ENCODE measurements around the gene CEP41. TPM values are rescaled to one million over a fixed set of nuclear protein-coding genes. Genes with fewer than 3 reads are reported as not detected.

The CEP41 gene
- polyA plus RNA-seq, 2 donors, result 2.3 to 2.5 TPM

- Histone ChIP-seq H3K4me3 (ENCODE audit: low read depth in 1 of 2, low read length in 2 of 2) (no peak overlapping the region), H3K27me3 (ENCODE audit: control insufficient read depth in 1 of 2, insufficient read depth in 2 of 2, low read length in 2 of 2) (no peaks in the 10 kb centered on the region), H3K4me1 (ENCODE audit: control insufficient read depth in 2 of 2, insufficient read depth in 2 of 2, low read length in 1 of 2) (peaks cover 0 to 4% of the 10 kb centered on the region in 2 donors), H3K27ac (ENCODE audit: low read depth in 2 of 2, low read length in 1 of 2) (no peak overlapping the region), H3K36me3 (ENCODE audit: control insufficient read depth in 2 of 2, insufficient read depth in 2 of 2, low read length in 1 of 2) (no peaks in the 10 kb centered on the region), H3K9me3 (ENCODE audit: control insufficient read depth in 2 of 2, insufficient read depth in 1 of 2, low read depth in 1 of 2, low read length in 1 of 2) (peaks cover 0 to 3% of the 10 kb centered on the region in 2 donors)
- 72 to 84% methylated on average over 1 of the region's 1 CpG for WGBS, 2 donors
Measured at GRCh38 chr7:130481898-130482297, 41.1 kb upstream of the CEP41 start.

- 84 to 93% methylated on average over 1 of the region's 1 CpG for WGBS, 2 donors
- H3K4me1 ChIP-seq (ENCODE audit: control insufficient read depth in 2 of 2, insufficient read depth in 2 of 2, low read length in 1 of 2), result no peaks in the 10 kb centered on the region
Measured at GRCh38 chr7:130479716-130480400, 39.0 kb upstream of the CEP41 start.

GRCh38 chr7:130478991-130479390 is 38.2 kb upstream of the CEP41 start:
- H3K27me3 ChIP-seq (ENCODE audit: control insufficient read depth in 1 of 2, insufficient read depth in 2 of 2, low read length in 2 of 2), result no peaks in the 10 kb centered on the region
- H3K9me3 ChIP-seq (ENCODE audit: control insufficient read depth in 2 of 2, insufficient read depth in 1 of 2, low read depth in 1 of 2, low read length in 1 of 2), result peaks cover 0 to 3% of the 10 kb centered on the region in 2 donors
- no peak overlapping the region for H3K4me3 ChIP-seq (ENCODE audit: low read depth in 1 of 2, low read length in 2 of 2)
- no peak overlapping the region for H3K27ac ChIP-seq (ENCODE audit: low read depth in 2 of 2, low read length in 1 of 2)
- 71 to 78% methylated on average over 3 of the region's 3 CpGs for WGBS, 2 donors
- no peaks in the 10 kb centered on the region for H3K36me3 ChIP-seq (ENCODE audit: control insufficient read depth in 2 of 2, insufficient read depth in 2 of 2, low read length in 1 of 2)
- H3K4me1 ChIP-seq (ENCODE audit: control insufficient read depth in 2 of 2, insufficient read depth in 2 of 2, low read length in 1 of 2), result no peaks in the 10 kb centered on the region

More at GRCh38 chr7:130479716-130480400, 39.0 kb upstream of the CEP41 start:
- Histone ChIP-seq H3K9me3 (ENCODE audit: control insufficient read depth in 2 of 2, insufficient read depth in 1 of 2, low read depth in 1 of 2, low read length in 1 of 2) (peaks cover 0 to 3% of the 10 kb centered on the region in 2 donors), H3K27me3 (ENCODE audit: control insufficient read depth in 1 of 2, insufficient read depth in 2 of 2, low read length in 2 of 2) (no peaks in the 10 kb centered on the region), H3K4me3 (ENCODE audit: low read depth in 1 of 2, low read length in 2 of 2) (no peak overlapping the region), H3K36me3 (ENCODE audit: control insufficient read depth in 2 of 2, insufficient read depth in 2 of 2, low read length in 1 of 2) (no peaks in the 10 kb centered on the region), H3K27ac (ENCODE audit: low read depth in 2 of 2, low read length in 1 of 2) (no peak overlapping the region)

GRCh38 chr7:130476297-130477150 is 35.7 kb upstream of the CEP41 start:
- Histone ChIP-seq H3K36me3 (ENCODE audit: control insufficient read depth in 2 of 2, insufficient read depth in 2 of 2, low read length in 1 of 2) (no peaks in the 10 kb centered on the region), H3K9me3 (ENCODE audit: control insufficient read depth in 2 of 2, insufficient read depth in 1 of 2, low read depth in 1 of 2, low read length in 1 of 2) (no peaks in the 10 kb centered on the region), H3K4me1 (ENCODE audit: control insufficient read depth in 2 of 2, insufficient read depth in 2 of 2, low read length in 1 of 2) (no peaks in the 10 kb centered on the region), H3K4me3 (ENCODE audit: low read depth in 1 of 2, low read length in 2 of 2) (no peak overlapping the region), H3K27ac (ENCODE audit: low read depth in 2 of 2, low read length in 1 of 2) (no peak overlapping the region), H3K27me3 (ENCODE audit: control insufficient read depth in 1 of 2, insufficient read depth in 2 of 2, low read length in 2 of 2) (no peaks in the 10 kb centered on the region)
- 70 to 71% methylated on average over 9 of the region's 9 CpGs for WGBS, 2 donors

- 72 to 74% methylated on average over 7 of the region's 7 CpGs for WGBS, 2 donors
- Histone ChIP-seq H3K4me3 (ENCODE audit: low read depth in 1 of 2, low read length in 2 of 2) (no peak overlapping the region), H3K9me3 (ENCODE audit: control insufficient read depth in 2 of 2, insufficient read depth in 1 of 2, low read depth in 1 of 2, low read length in 1 of 2) (no peaks in the 10 kb centered on the region), H3K27me3 (ENCODE audit: control insufficient read depth in 1 of 2, insufficient read depth in 2 of 2, low read length in 2 of 2) (no peaks in the 10 kb centered on the region), H3K4me1 (ENCODE audit: control insufficient read depth in 2 of 2, insufficient read depth in 2 of 2, low read length in 1 of 2) (no peaks in the 10 kb centered on the region), H3K27ac (ENCODE audit: low read depth in 2 of 2, low read length in 1 of 2) (no peak overlapping the region), H3K36me3 (ENCODE audit: control insufficient read depth in 2 of 2, insufficient read depth in 2 of 2, low read length in 1 of 2) (no peaks in the 10 kb centered on the region)
Measured at GRCh38 chr7:130475776-130476175, 35.0 kb upstream of the CEP41 start.

GRCh38 chr7:130473876-130474275 is 33.1 kb upstream of the CEP41 start:
- H3K4me3 ChIP-seq (ENCODE audit: low read depth in 1 of 2, low read length in 2 of 2), result no peak overlapping the region
- H3K27me3 ChIP-seq (ENCODE audit: control insufficient read depth in 1 of 2, insufficient read depth in 2 of 2, low read length in 2 of 2), result no peaks in the 10 kb centered on the region
- H3K36me3 ChIP-seq (ENCODE audit: control insufficient read depth in 2 of 2, insufficient read depth in 2 of 2, low read length in 1 of 2), result no peaks in the 10 kb centered on the region
- WGBS, 2 donors, result 88 to 92% methylated on average over 4 of the region's 4 CpGs
- no peak overlapping the region for H3K27ac ChIP-seq (ENCODE audit: low read depth in 2 of 2, low read length in 1 of 2)
- H3K4me1 ChIP-seq (ENCODE audit: control insufficient read depth in 2 of 2, insufficient read depth in 2 of 2, low read length in 1 of 2), result no peaks in the 10 kb centered on the region
- no peaks in the 10 kb centered on the region for H3K9me3 ChIP-seq (ENCODE audit: control insufficient read depth in 2 of 2, insufficient read depth in 1 of 2, low read depth in 1 of 2, low read length in 1 of 2)

GRCh38 chr7:130473289-130473688 is 32.5 kb upstream of the CEP41 start:
- Histone ChIP-seq H3K27ac (ENCODE audit: low read depth in 2 of 2, low read length in 1 of 2) (no peak overlapping the region), H3K27me3 (ENCODE audit: control insufficient read depth in 1 of 2, insufficient read depth in 2 of 2, low read length in 2 of 2) (no peaks in the 10 kb centered on the region), H3K4me1 (ENCODE audit: control insufficient read depth in 2 of 2, insufficient read depth in 2 of 2, low read length in 1 of 2) (no peaks in the 10 kb centered on the region), H3K36me3 (ENCODE audit: control insufficient read depth in 2 of 2, insufficient read depth in 2 of 2, low read length in 1 of 2) (no peaks in the 10 kb centered on the region), H3K9me3 (ENCODE audit: control insufficient read depth in 2 of 2, insufficient read depth in 1 of 2, low read depth in 1 of 2, low read length in 1 of 2) (no peaks in the 10 kb centered on the region), H3K4me3 (ENCODE audit: low read depth in 1 of 2, low read length in 2 of 2) (no peak overlapping the region)

GRCh38 chr7:130471974-130472373 is 31.2 kb upstream of the CEP41 start:
- Histone ChIP-seq H3K27ac (ENCODE audit: low read depth in 2 of 2, low read length in 1 of 2) (no peak overlapping the region), H3K4me1 (ENCODE audit: control insufficient read depth in 2 of 2, insufficient read depth in 2 of 2, low read length in 1 of 2) (no peaks in the 10 kb centered on the region), H3K4me3 (ENCODE audit: low read depth in 1 of 2, low read length in 2 of 2) (no peak overlapping the region), H3K27me3 (ENCODE audit: control insufficient read depth in 1 of 2, insufficient read depth in 2 of 2, low read length in 2 of 2) (no peaks in the 10 kb centered on the region), H3K9me3 (ENCODE audit: control insufficient read depth in 2 of 2, insufficient read depth in 1 of 2, low read depth in 1 of 2, low read length in 1 of 2) (no peaks in the 10 kb centered on the region), H3K36me3 (ENCODE audit: control insufficient read depth in 2 of 2, insufficient read depth in 2 of 2, low read length in 1 of 2) (no peaks in the 10 kb centered on the region)
- 85 to 86% methylated on average over 2 of the region's 2 CpGs for WGBS, 2 donors

GRCh38 chr7:130468612-130469011 is 27.8 kb upstream of the CEP41 start:
- no peaks in the 10 kb centered on the region for H3K9me3 ChIP-seq (ENCODE audit: control insufficient read depth in 2 of 2, insufficient read depth in 1 of 2, low read depth in 1 of 2, low read length in 1 of 2)
- WGBS, 2 donors, result 82 to 98% methylated on average over 1 of the region's 1 CpG
- no peaks in the 10 kb centered on the region for H3K27me3 ChIP-seq (ENCODE audit: control insufficient read depth in 1 of 2, insufficient read depth in 2 of 2, low read length in 2 of 2)
- no peaks in the 10 kb centered on the region for H3K4me1 ChIP-seq (ENCODE audit: control insufficient read depth in 2 of 2, insufficient read depth in 2 of 2, low read length in 1 of 2)
- H3K27ac ChIP-seq (ENCODE audit: low read depth in 2 of 2, low read length in 1 of 2), result no peak overlapping the region
- no peaks in the 10 kb centered on the region for H3K36me3 ChIP-seq (ENCODE audit: control insufficient read depth in 2 of 2, insufficient read depth in 2 of 2, low read length in 1 of 2)
- no peak overlapping the region for H3K4me3 ChIP-seq (ENCODE audit: low read depth in 1 of 2, low read length in 2 of 2)

All from esophagus (tissue), 2 donors.